Right lobe of liver (tissue), 4 donors: ENCODE measurements around the gene TMEM272.

ENCODE experiments used
- CTCF ChIP-seq, 4 donors: fragments of 200-600 bp in 3 of 4; fragments of 450-650 bp in 1 of 4; IDR thresholded peaks; one replicate each; pipeline versions ENCODE4 v1.5.1 to v1.8.0; 2016 to 2022; ENCODE audit warnings: antibody characterized with exemption in 4 of 4, mild to moderate bottlenecking in 2 of 4
- POLR2A ChIP-seq: fragments of 450-650 bp; IDR thresholded peaks from one replicate; pipeline ENCODE4 v1.6.1; 2017; ENCODE audit warnings: antibody characterized with exemption, mild to moderate bottlenecking
- donor health status: DM: no; HTN: no; CAD: no.
- donor health status: DM: no; HTN: no; CAD: no.
- donor health status: DM: no; HTN: yes; CAD: no.

- TF ChIP-seq CTCF (IDR thresholded peaks at IDR 0.05) = no peak
- TF ChIP-seq POLR2A = no peak
Observed at GRCh38 chr13:51818781-51819511, 26.0 kb downstream of the TMEM272 start.
